ENCODE data around the gene NCOA3.

- TF ChIP-seq EZH2phosphoT487 (IDR thresholded peaks at IDR 0.05; ENCODE audit: borderline replicate concordance, low read length) = no peak
- TF ChIP-seq, protein P1, sequence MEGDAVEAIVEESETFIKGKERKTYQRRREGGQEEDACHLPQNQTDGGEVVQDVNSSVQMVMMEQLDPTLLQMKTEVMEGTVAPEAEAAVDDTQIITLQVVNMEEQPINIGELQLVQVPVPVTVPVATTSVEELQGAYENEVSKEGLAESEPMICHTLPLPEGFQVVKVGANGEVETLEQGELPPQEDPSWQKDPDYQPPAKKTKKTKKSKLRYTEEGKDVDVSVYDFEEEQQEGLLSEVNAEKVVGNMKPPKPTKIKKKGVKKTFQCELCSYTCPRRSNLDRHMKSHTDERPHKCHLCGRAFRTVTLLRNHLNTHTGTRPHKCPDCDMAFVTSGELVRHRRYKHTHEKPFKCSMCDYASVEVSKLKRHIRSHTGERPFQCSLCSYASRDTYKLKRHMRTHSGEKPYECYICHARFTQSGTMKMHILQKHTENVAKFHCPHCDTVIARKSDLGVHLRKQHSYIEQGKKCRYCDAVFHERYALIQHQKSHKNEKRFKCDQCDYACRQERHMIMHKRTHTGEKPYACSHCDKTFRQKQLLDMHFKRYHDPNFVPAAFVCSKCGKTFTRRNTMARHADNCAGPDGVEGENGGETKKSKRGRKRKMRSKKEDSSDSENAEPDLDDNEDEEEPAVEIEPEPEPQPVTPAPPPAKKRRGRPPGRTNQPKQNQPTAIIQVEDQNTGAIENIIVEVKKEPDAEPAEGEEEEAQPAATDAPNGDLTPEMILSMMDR (conservative IDR thresholded peaks at IDR 0.05; ENCODE audit: low read depth, low read length) = no peak
These were observed 40.5 kb upstream of the NCOA3 start for GRCh38 chr20:47461120-47461685.
